Measurements from ENCODE around the gene SLC38A1.

Gene SLC38A1

DNA sequence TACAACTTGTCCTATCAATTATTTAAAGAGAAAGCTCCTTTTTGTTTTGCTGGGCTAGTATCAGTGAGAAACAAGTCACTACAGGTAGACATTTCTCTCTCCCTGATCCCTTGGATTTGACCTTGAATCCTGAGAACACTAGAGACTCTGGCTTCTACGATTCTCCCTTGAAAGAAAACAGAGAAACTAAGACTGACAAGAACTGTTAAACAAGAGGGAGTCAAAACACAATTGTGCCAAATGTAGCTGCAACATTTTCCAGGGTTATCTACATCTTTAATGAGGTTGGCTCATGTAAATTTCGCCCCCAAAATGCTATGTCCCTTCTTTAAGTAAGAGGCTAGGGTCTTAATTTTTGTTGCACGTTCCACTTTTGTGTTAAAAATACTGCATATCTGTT is 62.4 kb downstream of the SLC38A1 start:
- ATAC-seq, result no peak

DNA sequence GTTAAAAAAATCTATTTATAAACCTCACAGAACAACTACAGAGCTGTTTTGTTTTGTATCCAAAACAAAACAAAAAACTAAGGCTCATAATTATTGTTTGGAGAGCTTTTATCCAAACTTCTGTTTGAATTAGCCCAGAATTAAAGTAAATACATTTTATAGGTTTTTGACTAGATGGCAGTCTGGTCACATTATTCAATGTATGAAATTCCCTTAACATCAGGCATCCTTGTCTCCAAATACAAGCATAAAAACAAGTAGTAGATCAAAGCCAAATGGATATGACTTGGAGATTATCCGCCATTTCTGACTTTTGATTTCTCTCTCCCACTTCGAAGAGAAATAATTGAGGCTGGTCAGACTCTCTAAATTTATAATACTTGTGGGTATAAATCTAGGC is 63.5 kb downstream of the SLC38A1 start:
- no peak for TF ChIP-seq ZFP30 (CRISPR knock-in tag; IDR thresholded peaks at IDR 0.05)
- TF ChIP-seq, protein P1, sequence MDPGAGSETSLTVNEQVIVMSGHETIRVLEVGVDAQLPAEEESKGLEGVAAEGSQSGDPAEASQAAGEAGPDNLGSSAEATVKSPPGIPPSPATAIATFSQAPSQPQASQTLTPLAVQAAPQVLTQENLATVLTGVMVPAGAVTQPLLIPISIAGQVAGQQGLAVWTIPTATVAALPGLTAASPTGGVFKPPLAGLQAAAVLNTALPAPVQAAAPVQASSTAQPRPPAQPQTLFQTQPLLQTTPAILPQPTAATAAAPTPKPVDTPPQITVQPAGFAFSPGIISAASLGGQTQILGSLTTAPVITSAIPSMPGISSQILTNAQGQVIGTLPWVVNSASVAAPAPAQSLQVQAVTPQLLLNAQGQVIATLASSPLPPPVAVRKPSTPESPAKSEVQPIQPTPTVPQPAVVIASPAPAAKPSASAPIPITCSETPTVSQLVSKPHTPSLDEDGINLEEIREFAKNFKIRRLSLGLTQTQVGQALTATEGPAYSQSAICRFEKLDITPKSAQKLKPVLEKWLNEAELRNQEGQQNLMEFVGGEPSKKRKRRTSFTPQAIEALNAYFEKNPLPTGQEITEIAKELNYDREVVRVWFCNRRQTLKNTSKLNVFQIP (CRISPR knock-in tag; IDR thresholded peaks at IDR 0.05; ENCODE audit: borderline replicate concordance, low read depth), result no peak
- TF ChIP-seq PPARA (CRISPR knock-in tag; IDR thresholded peaks at IDR 0.05; ENCODE audit: borderline replicate concordance), result no peak
- TF ChIP-seq, protein P2, sequence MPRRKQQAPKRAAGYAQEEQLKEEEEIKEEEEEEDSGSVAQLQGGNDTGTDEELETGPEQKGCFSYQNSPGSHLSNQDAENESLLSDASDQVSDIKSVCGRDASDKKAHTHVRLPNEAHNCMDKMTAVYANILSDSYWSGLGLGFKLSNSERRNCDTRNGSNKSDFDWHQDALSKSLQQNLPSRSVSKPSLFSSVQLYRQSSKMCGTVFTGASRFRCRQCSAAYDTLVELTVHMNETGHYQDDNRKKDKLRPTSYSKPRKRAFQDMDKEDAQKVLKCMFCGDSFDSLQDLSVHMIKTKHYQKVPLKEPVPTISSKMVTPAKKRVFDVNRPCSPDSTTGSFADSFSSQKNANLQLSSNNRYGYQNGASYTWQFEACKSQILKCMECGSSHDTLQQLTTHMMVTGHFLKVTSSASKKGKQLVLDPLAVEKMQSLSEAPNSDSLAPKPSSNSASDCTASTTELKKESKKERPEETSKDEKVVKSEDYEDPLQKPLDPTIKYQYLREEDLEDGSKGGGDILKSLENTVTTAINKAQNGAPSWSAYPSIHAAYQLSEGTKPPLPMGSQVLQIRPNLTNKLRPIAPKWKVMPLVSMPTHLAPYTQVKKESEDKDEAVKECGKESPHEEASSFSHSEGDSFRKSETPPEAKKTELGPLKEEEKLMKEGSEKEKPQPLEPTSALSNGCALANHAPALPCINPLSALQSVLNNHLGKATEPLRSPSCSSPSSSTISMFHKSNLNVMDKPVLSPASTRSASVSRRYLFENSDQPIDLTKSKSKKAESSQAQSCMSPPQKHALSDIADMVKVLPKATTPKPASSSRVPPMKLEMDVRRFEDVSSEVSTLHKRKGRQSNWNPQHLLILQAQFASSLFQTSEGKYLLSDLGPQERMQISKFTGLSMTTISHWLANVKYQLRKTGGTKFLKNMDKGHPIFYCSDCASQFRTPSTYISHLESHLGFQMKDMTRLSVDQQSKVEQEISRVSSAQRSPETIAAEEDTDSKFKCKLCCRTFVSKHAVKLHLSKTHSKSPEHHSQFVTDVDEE (CRISPR knock-in tag; IDR thresholded peaks at IDR 0.05), result no peak
- TF ChIP-seq SNAI2 (CRISPR knock-in tag; IDR thresholded peaks at IDR 0.05), result no peak
- TF ChIP-seq ESRRG (CRISPR knock-in tag; IDR thresholded peaks at IDR 0.05), result no peak
- no peak for TF ChIP-seq ZNF70 (CRISPR knock-in tag; IDR thresholded peaks at IDR 0.05)
- no peak for TF ChIP-seq TCF4 (CRISPR knock-in tag; IDR thresholded peaks at IDR 0.05; ENCODE audit: borderline replicate concordance)
- no peak for TF ChIP-seq BACH2 (CRISPR knock-in tag; IDR thresholded peaks at IDR 0.05; ENCODE audit: borderline replicate concordance)
- TF ChIP-seq RARB (CRISPR knock-in tag; IDR thresholded peaks at IDR 0.05), result no peak
- TF ChIP-seq ISL1 (CRISPR knock-in tag; IDR thresholded peaks at IDR 0.05), result no peak
- ATAC-seq, result peak; percentile 45; the same call in 2 of the 3 replicates

More for the DNA sequence above, 62.4 kb downstream of the SLC38A1 start:
- TF ChIP-seq ARNTL (CRISPR knock-in tag; IDR thresholded peaks at IDR 0.05; ENCODE audit: borderline replicate concordance, low read depth), result no peak
- no peak for TF ChIP-seq TOX (CRISPR knock-in tag; IDR thresholded peaks at IDR 0.05; ENCODE audit: borderline replicate concordance)
- no peak for TF ChIP-seq ZFP30 (CRISPR knock-in tag; IDR thresholded peaks at IDR 0.05)
- no peak for TF ChIP-seq OSR1 (CRISPR knock-in tag; IDR thresholded peaks at IDR 0.05)
- no peak for TF ChIP-seq ISL1 (CRISPR knock-in tag; IDR thresholded peaks at IDR 0.05)
- no peak for TF ChIP-seq PATZ1 (CRISPR knock-in tag; IDR thresholded peaks at IDR 0.05; ENCODE audit: borderline replicate concordance)
- TF ChIP-seq CSDC2 (CRISPR knock-in tag; IDR thresholded peaks at IDR 0.05), result no peak
- TF ChIP-seq ZFP3 (CRISPR knock-in tag; IDR thresholded peaks at IDR 0.05), result no peak
- TF ChIP-seq, protein P2 (CRISPR knock-in tag; IDR thresholded peaks at IDR 0.05), result no peak

- ATAC-seq, result no peak
- TF ChIP-seq ZFP3 (CRISPR knock-in tag; IDR thresholded peaks at IDR 0.05) (no peak), ZNF8 (CRISPR knock-in tag; IDR thresholded peaks at IDR 0.05) (no peak), ZNF565 (CRISPR knock-in tag; conservative IDR thresholded peaks at IDR 0.05; ENCODE audit: low read depth) (no peak), TOX (CRISPR knock-in tag; IDR thresholded peaks at IDR 0.05; ENCODE audit: borderline replicate concordance) (no peak), OSR1 (CRISPR knock-in tag; IDR thresholded peaks at IDR 0.05) (no peak)
- TF ChIP-seq, protein P1 (CRISPR knock-in tag; IDR thresholded peaks at IDR 0.05; ENCODE audit: borderline replicate concordance, low read depth), result no peak
Measured at GRCh38 chr12:46201284-46201789, 67.5 kb downstream of the SLC38A1 start.
